Ascending aorta (tissue), 2 donors: ENCODE measurements around the gene PIK3CB. TPM values are rescaled to one million over a fixed set of nuclear protein-coding genes. Genes with fewer than 3 reads are reported as not detected.

Experiments
- DNase-seq, 2 donors: peaks; one replicate each; pipeline ENCODE4 v3.0.0-alpha.2; 2019; ENCODE audit warnings: low spot score in 2 of 2
- H3K27ac ChIP-seq, 2 donors: fragments of 200-600 bp; sonication (generic); one replicate each; pipeline ENCODE4 v1.5.1; 2016 to 2017; ENCODE audit warnings: mild to moderate bottlenecking in 1 of 2
- H3K27me3 ChIP-seq: fragments of 200-600 bp; sonication (generic); one replicate; pipeline ENCODE4 v1.5.1; 2017
- H3K36me3 ChIP-seq, 2 donors: fragments of 200-600 bp; sonication (generic); one replicate each; pipeline ENCODE4 v1.5.1; 2016
- H3K4me1 ChIP-seq, 2 donors: fragments of 200-600 bp; sonication (generic); one replicate each; pipeline ENCODE4 v1.5.1; 2016 to 2017; ENCODE audit warnings: mild to moderate bottlenecking in 1 of 2
- H3K4me3 ChIP-seq, 2 donors: fragments of 200-600 bp; sonication (generic); one replicate each; pipeline ENCODE4 v1.5.1; 2016 to 2017; ENCODE audit warnings: mild to moderate bottlenecking in 1 of 2
- H3K9me3 ChIP-seq, 2 donors: fragments of 200-600 bp; sonication (generic); one replicate each; pipeline ENCODE4 v1.5.1; 2016
- intact Hi-C: fragments of 100-400 bp; cut with DNase I; formaldehyde crosslinking; loops from one replicate; pipeline ENCODE4 v1.15.1; 2023
- total RNA-seq: library from RNA; depleted of rRNA; stranded (reverse); fragments of >200 nt; gene quantifications from one replicate; pipeline ENCODE4 v1.1.0, GENCODE V29; 2016
- TF ChIP-seq, protein P1 (sequence below), 3 experiments: fragments of 200-600 bp in 2 of 3; fragments of 450-650 bp in 1 of 3; sonication (generic) in 2 of 3; IDR thresholded peaks; one replicate each; pipeline ENCODE4 v1.5.1; 2016 to 2019; ENCODE audit warnings: antibody characterized with exemption in 3 of 3, mild to moderate bottlenecking in 1 of 3, moderate library complexity in 1 of 3

The PIK3CB gene
- total RNA-seq = 9.3 TPM

- intact Hi-C loops = loop anchor here (1.0 to 10.0 kb wide), 6 partner anchors 60 to 720 kb away; partner anchors contain the start of genes ARMC8, CEP70, DZIP1L and FAIM
- Histone ChIP-seq H3K9me3 (no peaks in the 10 kb centered on the region), H3K36me3 (no peaks in the 10 kb centered on the region), H3K27ac (peak within 1 kb of the TSS; percentile 89 to 90), H3K27me3 (no peaks in the 10 kb centered on the region), H3K4me1 (peaks cover 0 to 13% of the 10 kb centered on the region in 2 donors), H3K4me3 (peak within 1 kb of the TSS; percentile 70 to 98)
- TF ChIP-seq, protein P1, sequence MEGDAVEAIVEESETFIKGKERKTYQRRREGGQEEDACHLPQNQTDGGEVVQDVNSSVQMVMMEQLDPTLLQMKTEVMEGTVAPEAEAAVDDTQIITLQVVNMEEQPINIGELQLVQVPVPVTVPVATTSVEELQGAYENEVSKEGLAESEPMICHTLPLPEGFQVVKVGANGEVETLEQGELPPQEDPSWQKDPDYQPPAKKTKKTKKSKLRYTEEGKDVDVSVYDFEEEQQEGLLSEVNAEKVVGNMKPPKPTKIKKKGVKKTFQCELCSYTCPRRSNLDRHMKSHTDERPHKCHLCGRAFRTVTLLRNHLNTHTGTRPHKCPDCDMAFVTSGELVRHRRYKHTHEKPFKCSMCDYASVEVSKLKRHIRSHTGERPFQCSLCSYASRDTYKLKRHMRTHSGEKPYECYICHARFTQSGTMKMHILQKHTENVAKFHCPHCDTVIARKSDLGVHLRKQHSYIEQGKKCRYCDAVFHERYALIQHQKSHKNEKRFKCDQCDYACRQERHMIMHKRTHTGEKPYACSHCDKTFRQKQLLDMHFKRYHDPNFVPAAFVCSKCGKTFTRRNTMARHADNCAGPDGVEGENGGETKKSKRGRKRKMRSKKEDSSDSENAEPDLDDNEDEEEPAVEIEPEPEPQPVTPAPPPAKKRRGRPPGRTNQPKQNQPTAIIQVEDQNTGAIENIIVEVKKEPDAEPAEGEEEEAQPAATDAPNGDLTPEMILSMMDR (IDR thresholded peaks at IDR 0.05) = peak in 1 of 3 experiments; percentile 3
- DNase-seq = peak; percentile 31 to 93
Observed at GRCh38 chr3:138834596-138835396, at the start of gene PIK3CB. TSS of gene PIK3CB (minus strand) at chr3:138834928. CDS start at chr3:138759343, 75,585 bp downstream.

DNA sequence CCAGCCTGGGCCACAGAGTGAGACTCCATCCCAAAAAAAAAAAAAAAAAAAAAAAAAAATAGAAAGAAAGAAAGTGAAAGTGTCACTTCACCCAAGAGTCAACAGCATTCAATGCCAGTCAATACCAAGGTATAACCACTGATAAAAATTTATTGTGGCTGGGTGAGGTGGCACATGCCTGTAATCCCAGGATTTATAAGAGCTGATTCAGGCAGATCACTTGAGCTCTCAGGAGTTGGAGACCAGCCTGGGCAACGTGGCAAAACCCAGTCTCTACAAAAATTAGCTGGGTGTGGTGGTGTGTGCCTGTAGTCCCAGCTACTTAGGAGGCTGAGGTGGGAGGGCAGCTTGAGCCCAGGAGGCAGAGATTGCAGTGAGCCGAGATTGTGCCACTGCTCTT, 46.5 kb upstream of the PIK3CB start:
- no peak overlapping the region for H3K27ac ChIP-seq
- TF ChIP-seq, protein P1 (IDR thresholded peaks at IDR 0.05) = no peak
- DNase-seq = no peak
- no peaks in the 10 kb centered on the region for H3K36me3 ChIP-seq
- H3K9me3 ChIP-seq = no peaks in the 10 kb centered on the region
- H3K4me1 ChIP-seq = no peaks in the 10 kb centered on the region
- H3K4me3 ChIP-seq = no peak overlapping the region
- intact Hi-C loops = no loop called here
- H3K27me3 ChIP-seq = no peaks in the 10 kb centered on the region

DNA sequence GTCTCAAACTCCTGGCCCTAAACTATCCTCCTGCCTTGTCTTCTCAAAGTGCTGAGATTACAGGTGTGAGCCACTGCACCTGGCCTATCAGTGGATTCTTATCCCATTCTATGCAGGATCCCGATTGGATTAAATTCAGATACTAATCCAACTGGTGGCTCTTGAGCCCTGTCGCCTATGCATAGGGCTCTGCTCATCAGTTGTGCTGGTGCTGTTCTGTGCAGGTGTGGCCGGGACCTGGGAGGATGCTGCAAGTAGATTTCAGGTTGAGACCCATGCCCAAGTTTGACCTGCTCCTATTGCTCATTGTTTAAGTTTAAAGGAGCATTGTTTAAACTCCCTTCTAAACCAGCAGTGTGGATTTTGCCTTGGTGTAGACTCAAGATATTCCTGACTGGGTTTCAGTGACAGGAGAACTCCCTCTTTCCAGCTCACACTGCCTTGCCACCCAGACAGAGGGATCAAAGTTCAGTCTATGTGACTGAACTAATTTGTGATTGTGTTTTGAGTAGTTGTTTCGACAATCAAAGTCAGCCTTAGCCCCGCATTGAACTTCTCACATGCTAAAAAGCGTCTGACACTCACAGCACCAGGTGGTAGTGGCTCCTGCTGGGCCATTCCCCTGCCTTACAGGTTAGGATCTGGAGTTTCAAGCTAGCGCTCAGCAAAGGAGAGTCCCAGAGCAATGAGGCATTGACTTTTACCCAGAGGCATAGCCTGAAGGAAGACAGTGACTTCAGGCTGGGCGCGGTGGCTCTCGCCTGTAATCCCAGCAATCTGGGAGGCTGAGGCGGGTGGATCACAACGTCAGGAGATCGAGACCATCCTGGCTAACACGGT, 45.0 kb upstream of the PIK3CB start:
- intact Hi-C loops = no loop called here
- no peaks in the 10 kb centered on the region for H3K36me3 ChIP-seq
- no peaks in the 10 kb centered on the region for H3K9me3 ChIP-seq
- no peaks in the 10 kb centered on the region for H3K4me1 ChIP-seq
- no peaks in the 10 kb centered on the region for H3K27me3 ChIP-seq
- TF ChIP-seq, protein P1 (IDR thresholded peaks at IDR 0.05) = no peak
- DNase-seq = no peak
- H3K27ac ChIP-seq = no peak overlapping the region
- no peak overlapping the region for H3K4me3 ChIP-seq

DNA sequence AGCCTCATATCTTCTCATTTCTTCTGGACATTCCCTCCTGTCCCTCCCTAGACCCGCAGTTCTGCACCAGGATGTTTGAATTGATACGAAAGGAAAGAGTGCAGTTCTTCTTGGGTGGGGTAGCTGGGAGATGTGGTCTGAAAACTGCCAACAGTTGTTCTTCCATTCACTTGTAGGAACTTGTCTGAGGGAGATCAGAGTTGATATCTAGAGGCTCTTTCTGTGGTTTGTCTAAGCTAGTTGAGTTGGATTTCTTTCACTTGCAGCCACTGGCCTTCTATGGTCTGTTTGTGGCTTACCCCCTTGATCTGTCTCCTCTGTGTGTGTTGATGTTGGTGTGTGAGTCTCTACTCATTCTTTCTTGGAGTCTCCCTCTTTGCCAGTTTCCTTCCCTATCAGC, 42.5 kb upstream of the PIK3CB start:
- no peak overlapping the region for H3K4me3 ChIP-seq
- intact Hi-C loops = no loop called here
- H3K36me3 ChIP-seq = no peaks in the 10 kb centered on the region
- no peaks in the 10 kb centered on the region for H3K9me3 ChIP-seq
- DNase-seq = no peak
- no peaks in the 10 kb centered on the region for H3K4me1 ChIP-seq
- TF ChIP-seq, protein P1 (IDR thresholded peaks at IDR 0.05) = no peak
- H3K27me3 ChIP-seq = no peaks in the 10 kb centered on the region
- H3K27ac ChIP-seq = no peak overlapping the region

- intact Hi-C loops = no loop called here
- TF ChIP-seq, protein P1 (IDR thresholded peaks at IDR 0.05) = no peak
- DNase-seq = no peak
- Histone ChIP-seq H3K27ac (no peak overlapping the region), H3K4me3 (no peak overlapping the region), H3K36me3 (no peaks in the 10 kb centered on the region), H3K9me3 (no peaks in the 10 kb centered on the region), H3K27me3 (no peaks in the 10 kb centered on the region), H3K4me1 (no peaks in the 10 kb centered on the region)
Observed at GRCh38 chr3:138875754-138876664, 41.3 kb upstream of the PIK3CB start.
